NCI-H2227 treated with DMSO at 0.1 percent for 48 hours (cell line): ENCODE results near the gene B2M.
"Not testable (repeated sequence)": the region's sequence is repeated elsewhere in the genome, so short reads cannot be mapped to it uniquely, and the experiment has no call there.

ENCODE experiments used
- DNase-seq: peaks from one replicate; lab custom pipeline; 2025; lab: John Stamatoyannopoulos, UW

B2M gene

DNA sequence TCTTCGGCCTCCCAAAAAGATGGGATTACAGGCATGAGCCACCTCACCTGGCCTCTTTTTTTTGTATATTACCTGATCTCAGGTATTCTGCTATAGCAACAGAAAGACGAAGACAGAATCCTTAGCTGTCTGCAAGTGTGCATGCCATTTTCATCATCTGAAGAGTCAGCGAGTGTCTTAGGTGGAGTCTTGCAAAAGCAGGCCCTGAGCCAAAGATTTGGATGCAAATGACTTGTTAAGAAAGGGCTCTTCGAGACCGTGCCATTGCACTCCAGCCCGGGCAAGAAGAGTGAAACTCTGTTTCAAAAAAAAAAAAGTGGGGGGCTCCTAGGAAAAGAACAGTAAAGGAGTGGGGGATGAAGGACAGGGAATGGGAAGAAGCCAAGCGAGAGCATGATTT is 14.8 kb downstream of the B2M start:
- DNase-seq: no peak

DNA sequence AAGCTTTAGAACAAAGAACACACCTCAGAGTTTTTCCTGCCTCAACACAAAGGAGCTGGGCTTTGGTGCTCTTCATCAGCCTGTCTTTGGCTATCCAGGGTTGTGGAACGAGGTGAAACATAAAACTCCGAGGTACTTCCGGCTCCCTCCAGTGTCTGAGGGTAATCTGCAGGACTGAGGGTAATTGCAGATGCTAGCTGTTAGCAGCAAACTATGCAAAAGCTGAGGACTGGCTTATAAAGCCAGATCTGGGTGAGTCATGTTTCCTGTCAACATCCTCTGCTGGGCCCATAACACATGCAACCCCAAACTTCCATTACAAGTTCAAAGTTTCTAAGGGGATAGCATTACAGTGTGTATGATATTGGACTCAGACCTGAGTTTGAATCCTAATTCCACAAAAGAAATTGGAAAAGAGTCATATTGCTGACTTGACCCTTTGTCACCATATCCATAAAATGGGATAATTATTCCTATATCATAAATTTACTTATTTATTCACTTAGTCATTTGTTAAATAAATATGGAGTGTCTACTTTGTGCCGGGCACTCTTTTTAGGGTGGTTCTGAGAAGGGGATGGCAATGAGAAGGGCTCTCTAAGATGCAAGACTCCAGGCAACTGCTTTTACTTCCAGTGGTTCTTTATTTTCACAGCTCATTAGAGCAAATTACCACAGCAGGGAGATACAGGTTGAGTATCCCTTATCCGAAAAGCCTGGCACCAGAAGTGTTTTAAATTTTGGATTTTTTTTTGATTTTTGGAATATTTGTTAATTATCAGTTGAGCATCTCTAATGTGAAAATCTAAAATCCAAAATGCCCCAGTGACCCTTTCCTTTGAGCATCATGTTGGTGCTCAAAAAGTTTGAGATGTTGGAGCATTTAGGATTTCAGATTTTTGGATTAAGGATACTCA is 15.5 kb downstream of the B2M start:
- DNase-seq: no peak

DNA sequence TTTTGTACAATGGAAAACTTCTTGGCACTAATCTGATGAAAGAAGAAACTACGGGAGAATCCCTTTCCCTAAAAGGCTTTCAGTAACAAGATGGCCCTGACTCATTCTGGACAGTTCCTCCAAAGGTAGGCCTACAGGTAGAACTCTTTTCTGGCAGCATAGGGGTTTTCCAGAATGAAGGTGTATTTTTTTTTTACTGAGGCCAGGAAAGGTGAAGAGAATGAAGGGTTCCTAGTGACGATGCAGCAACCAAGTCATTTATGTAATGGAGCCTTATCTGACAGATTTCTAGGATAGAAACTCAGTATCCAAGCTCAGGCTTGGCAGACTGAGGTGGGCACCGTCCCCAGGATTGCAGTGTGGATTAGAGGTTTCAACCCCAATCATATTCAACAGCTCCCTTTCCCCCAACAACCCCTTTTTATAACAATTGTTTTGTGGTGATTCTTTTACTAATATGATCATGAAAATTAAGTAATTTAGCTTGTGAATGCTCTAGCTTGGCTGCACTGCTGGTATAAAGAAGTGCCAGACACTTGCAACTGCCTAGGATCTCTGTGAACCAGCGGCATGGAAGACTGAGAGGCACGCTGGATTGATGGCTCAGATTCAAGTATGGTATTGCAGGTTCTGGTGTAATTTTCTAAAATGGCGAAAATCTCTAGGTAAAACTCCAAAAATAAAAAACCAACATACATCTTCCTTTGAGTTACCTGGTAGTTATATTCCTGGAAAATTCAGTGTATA is 16.3 kb downstream of the B2M start:
- no peak for DNase-seq

GRCh38 chr15:44728232-44728575 is 16.9 kb downstream of the B2M start:
- not testable (repeated sequence) for DNase-seq

DNA sequence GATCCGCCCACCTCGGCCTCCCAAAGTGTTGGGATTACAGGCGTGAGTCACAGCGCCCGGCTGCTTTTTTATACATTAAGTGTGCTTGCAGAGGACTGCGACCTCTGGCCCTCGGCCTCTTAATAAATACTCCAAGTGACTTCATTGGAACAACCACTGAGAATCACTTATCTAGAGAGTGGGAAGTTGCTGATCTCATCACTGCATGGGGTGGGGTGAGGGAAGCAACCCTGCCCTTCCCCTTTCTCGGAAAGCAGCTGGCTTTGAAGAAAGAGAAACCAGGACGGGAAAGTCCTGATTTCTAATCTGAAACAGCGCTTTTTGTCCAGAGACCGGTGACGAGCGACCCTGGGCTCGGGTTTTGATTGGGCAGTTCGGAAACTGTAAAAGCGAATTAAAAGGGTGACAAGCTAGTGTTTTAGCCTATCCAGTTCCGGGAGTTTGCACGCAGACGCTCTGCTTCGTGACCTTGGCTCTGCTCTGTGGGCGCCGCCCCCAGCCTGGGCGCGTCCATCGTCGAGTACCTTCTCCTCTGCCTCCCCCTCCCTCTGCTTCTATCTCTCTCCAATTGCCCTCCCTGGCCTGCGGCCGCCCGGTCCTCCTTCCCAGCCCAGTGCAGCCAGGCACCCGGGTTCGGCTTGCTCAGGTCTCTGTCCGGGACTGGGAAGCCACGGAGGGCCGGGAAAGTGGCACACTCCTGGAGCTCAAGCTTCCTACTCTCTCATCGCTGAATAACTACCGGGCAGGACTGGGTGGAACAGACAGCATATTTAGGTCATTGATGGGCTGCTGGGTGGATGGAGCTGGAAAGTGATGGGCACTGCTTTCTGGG is 17.5 kb downstream of the B2M start:
- peak; percentile 91 for DNase-seq

GRCh38 chr15:44729408-44730127 is 18.3 kb downstream of the B2M start:
- no peak for DNase-seq

- DNase-seq: no peak
Observed at GRCh38 chr15:44734839-44735481, 23.6 kb downstream of the B2M start.

DNA sequence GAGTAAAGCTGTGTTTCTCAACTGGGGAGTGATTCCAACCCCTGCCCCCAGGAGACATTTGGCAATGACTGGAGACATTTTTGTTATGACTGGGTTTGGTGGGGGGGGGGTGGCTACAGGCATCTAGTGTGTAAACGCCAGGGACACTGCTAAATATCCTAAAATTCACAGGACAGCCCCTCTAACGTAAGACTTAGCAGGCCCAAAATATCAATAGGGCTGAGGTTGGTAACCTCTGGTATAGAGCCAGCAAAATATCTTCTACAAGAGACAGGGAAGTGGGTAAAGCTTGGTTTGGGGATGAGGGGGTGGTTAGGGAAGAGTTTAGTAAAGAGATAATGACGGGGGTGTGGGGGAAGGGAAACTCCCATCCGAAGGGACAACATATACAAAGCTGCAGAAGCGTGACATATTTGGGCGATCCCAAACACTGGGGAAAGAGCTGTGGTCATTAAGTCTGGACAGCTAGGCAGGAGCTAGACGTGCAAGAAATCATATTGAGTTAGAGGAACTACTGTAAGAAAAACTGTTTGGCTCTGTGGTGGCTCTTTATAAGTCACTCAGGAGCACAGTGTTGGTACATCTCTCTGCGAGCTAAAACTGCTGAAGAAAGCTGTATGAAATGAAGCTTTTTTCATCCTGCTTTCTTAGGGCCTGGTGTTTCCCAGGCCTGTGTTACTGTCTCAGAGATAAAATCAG is 24.3 kb downstream of the B2M start:
- no peak for DNase-seq

DNA sequence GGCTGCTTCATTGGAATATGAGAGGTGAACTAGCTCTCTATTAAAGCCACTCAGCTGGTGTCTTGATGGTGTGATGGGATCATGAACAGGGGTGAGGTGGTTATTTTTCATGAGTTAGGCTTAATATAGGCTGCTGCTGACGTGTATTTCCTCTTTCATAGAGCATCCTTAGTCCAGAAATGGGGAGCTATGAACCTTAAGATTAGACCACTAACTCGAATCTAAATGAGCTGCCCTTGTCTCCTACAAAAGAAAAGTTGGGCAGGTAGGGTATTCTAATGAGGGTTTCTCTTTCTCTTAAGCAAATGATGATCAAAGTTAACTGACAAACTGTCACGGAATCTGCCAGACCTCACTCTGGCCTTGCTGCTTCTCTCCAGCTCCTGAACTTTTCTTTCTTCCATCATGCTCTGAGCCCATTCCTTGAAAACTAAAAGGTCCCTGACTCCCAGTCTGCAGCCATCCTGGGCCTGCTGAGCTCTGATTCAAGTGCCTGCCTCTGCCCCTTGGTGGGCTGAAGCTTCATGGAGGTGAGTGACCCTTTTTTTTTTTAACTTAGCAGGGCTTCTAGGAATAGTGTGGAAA is 25.0 kb downstream of the B2M start, which contains the start of gene TRIM69:
Gene TRIM69, plus strand, starts transcription at position 348 of the 585 bp plus-strand sequence. Its CDS starts 177 bp downstream, at position 525.
- no peak for DNase-seq

GRCh38 chr15:44738340-44738984 is 27.1 kb downstream of the B2M start:
- peak; percentile 3 for DNase-seq

GRCh38 chr15:44739222-44739847 is 28.0 kb downstream of the B2M start:
- DNase-seq: not testable (repeated sequence)

GRCh38 chr15:44743454-44743853 is 32.1 kb downstream of the B2M start:
- not testable (repeated sequence) for DNase-seq

DNA sequence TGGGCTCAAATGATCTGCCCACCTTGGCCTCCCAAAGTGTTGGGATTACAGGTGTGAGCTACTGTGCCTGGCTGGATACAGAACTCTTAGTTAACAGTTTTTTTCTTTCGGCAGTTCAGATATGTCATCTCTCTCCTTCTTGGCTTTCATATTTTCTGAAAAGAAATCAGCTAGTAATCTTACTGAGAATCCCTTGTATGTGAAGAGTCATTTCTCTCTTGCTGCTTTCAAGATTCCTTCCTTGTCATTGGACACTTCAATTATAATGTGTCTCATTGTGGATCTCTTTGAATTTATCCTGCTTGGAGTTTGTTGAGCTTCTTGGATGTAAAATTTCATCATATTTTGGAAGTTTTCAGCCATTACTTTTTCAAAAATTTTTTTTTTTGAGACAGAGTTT is 42.0 kb downstream of the B2M start:
- no peak for DNase-seq

- DNase-seq: no peak
Observed at GRCh38 chr15:44763187-44763586, 51.9 kb downstream of the B2M start.

GRCh38 chr15:44763848-44764247 is 52.5 kb downstream of the B2M start:
- no peak for DNase-seq

DNA sequence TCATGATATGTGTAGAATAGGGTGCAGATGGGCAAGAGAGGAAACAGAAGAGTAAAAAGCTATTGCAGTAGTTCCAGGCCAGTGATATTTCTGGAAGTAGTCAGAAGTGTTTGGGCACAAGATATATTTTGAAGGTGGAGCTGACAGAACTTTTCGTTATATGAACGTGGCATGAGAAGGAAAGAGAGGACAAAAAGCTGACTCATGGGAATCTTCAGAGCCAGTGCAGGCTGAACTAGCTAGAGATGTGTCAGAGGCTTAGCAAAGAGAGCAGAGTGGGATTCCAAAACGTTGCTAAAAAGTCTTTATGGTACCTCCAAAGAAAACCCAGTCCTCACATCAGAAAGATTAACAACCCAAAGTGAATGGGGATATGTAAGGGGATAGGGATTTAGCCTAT is 53.7 kb downstream of the B2M start:
- DNase-seq: no peak
